HG02885 (cell line): ENCODE measurements around the gene HNRNPCL4.
"Not testable (repeated sequence)": the region's sequence is repeated elsewhere in the genome, so short reads cannot be mapped to it uniquely, and the experiment has no call there.

Experiments used
- ATAC-seq: cut with Tn5 transposase; IDR thresholded peaks from one replicate; pipeline ENCODE4 v1.9.1; 2021; ENCODE audit warnings: mild to moderate bottlenecking; ENCODE audit not compliant: unreplicated experiment, poor library complexity

Gene HNRNPCL4

GRCh38 chr1:13165531-13165930 is at the start of gene HNRNPCL4:
HNRNPCL4 (minus strand) TSS chr1:13165631; CDS start chr1:13165467, 164 bp downstream.
- ATAC-seq = not testable (repeated sequence)

GRCh38 chr1:13208712-13209111 is 43.3 kb upstream of the HNRNPCL4 start:
- ATAC-seq = not testable (repeated sequence)

DNA sequence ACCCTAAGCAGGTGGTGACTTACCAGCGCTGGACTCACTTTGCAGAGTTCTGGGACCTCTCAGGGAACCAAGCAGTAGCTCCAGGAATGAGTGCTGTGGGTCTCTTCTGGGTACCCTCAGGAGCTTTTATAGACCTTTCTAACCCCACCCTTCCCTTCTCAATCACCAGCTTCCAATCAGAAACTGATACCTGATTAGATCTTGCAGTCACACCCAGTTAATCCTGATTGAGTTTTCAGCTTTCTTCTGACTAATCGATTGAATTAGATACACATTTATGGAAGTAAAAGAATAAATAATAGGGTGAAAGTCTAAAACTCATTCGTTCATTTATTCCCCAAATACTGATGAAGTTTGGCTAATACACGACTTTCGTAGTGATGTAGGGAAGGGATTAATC is 35.9 kb upstream of the HNRNPCL4 start, which contains the start of gene PRAMEF13:
Gene PRAMEF13 (minus strand): TSS at position 101 of the 400 bp plus-strand sequence. CDS start 1,820 bp downstream, outside the sequence.
- not testable (repeated sequence) for ATAC-seq

DNA sequence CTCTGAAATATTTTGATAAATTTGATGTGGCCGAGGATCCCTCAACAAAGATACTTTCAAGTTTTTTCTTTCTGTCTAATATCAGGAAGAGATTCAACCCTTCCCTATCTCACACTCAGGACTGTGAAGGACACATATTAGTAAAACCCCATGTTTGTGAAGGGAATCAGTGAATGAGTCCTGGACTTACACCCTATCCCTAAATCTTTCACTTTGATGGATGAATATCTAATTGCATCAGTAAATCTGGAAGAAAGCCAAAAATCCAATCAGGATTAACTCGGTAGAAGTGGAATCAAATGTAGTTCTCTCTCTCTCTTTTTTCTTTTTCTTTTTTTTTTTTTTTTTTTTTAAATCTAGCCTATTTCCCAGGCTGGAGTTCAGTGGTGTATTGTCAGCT is 6.1 kb upstream of the HNRNPCL4 start, which contains the start of gene PRAMEF9:
Gene PRAMEF9 (plus strand): TSS at position 301 of the 400 bp plus-strand sequence. CDS start 3,433 bp downstream, outside the sequence.
- not testable (repeated sequence) for ATAC-seq

DNA sequence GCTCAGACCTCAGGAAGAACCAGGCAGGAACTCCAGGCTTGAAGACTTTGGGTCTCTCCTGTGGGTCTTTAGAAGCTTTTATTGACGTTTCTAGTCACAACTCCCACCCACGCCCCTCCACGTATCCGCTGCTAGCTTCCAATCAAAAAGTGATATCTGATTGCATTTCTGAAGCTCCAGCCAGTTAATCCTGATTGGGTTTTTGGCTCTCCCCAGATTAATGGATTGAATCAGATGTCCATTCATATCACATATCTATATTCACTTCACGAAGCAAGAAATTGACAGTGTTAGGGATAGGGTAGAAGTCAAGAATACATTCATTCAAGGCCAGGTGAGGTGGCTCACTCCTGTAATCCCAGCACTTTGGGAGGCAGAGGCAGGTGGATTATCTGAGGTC is 9.5 kb downstream of the HNRNPCL4 start, which contains the start of gene PRAMEF26:
Gene PRAMEF26 (minus strand): TSS at position 101 of the 400 bp plus-strand sequence. CDS start 2,914 bp downstream, outside the sequence.
- not testable (repeated sequence) for ATAC-seq

DNA sequence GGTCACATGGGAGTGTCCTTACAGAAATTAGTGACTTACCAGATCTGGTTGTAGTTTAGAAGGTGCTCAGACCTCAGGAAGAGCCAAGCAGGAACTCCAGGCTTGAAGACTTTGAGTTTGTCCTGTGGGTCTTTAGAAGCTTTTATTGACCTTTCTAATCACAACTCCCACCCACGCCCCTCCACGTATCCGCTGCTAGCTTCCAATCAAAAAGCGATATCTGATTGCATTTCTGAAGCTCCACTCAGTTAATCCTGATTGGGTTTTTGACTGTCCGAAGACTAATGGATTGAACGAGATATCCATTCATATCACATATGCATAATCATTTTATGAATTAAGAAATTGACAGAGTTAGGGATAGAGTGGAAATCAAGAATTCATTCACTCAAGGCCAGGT is 48.7 kb downstream of the HNRNPCL4 start, which contains the start of gene HNRNPCL2:
Gene HNRNPCL2 (minus strand): TSS at position 101 of the 400 bp plus-strand sequence. CDS start 454 bp downstream, outside the sequence.
- not testable (repeated sequence) for ATAC-seq
